NCI-H1417 (cell line): Measurements from ENCODE around the gene C19orf18.
A peak's percentile ranks its signal among the peaks of the same experiment; 100 is the strongest.

Source experiments
- DNase-seq, 3 experiments: peaks; one replicate each; lab custom pipeline; 2025; lab: John Stamatoyannopoulos, UW

C19orf18 gene

GRCh38 chr19:57947419-57948134 is 26.8 kb downstream of the C19orf18 start, which contains the start of gene ZNF256:
Gene ZNF256 (minus strand): TSS chr19:57947706. CDS start chr19:57947474, 232 bp downstream.
- peak; percentile 91 to 96 (median 95) for DNase-seq

- DNase-seq = no peak
Measured at GRCh38 chr19:57947088-57947418, 27.3 kb downstream of the C19orf18 start.

GRCh38 chr19:57946316-57946715 is 28.0 kb downstream of the C19orf18 start:
- no peak for DNase-seq

- no peak for DNase-seq
Measured at GRCh38 chr19:57941593-57941992, 32.7 kb downstream of the C19orf18 start.

GRCh38 chr19:57935731-57936130 is 38.6 kb downstream of the C19orf18 start:
- DNase-seq = no peak

- no peak for DNase-seq
Measured at GRCh38 chr19:57934820-57935665, 39.3 kb downstream of the C19orf18 start, which contains the start of gene ZNF418. Gene ZNF418 (minus strand): TSS chr19:57935402. CDS start chr19:57933822, 1,580 bp downstream.

- no peak for DNase-seq
Measured at GRCh38 chr19:57927587-57927986, 46.7 kb downstream of the C19orf18 start.

- DNase-seq = peak; percentile 84 to 97 (median 96)
Measured at GRCh38 chr19:57916168-57916995, 58.0 kb downstream of the C19orf18 start, which contains the start of gene ZNF417. Gene ZNF417 (minus strand): TSS chr19:57916592. CDS start chr19:57916411, 181 bp downstream.

GRCh38 chr19:57914531-57914930 is 59.8 kb downstream of the C19orf18 start:
- no peak for DNase-seq
